GM23248 (cell line): Measurements from ENCODE around the gene MAPK4.

ENCODE experiments used
- EZH2 ChIP-seq: fragments of 200-600 bp; sonication (generic); IDR thresholded peaks from 2 replicates; pipeline ENCODE4 v1.6.1; 2018; ENCODE audit warnings: antibody characterized with exemption, mild to moderate bottlenecking; ENCODE audit not compliant: insufficient read depth, poor library complexity, severe bottlenecking
- EZH2phosphoT487 ChIP-seq: fragments of 200-600 bp; sonication (generic); IDR thresholded peaks from 2 replicates; pipeline ENCODE4 v1.6.1; 2018; ENCODE audit warnings: antibody characterized with exemption, moderate library complexity, mild to moderate bottlenecking, low read depth; ENCODE audit not compliant: insufficient read depth

GRCh38 chr18:50573679-50574078 lies 13.8 kb downstream of the MAPK4 start:
- TF ChIP-seq EZH2: no peak
- TF ChIP-seq EZH2phosphoT487: no peak
